HG03469 (cell line): Measurements from ENCODE around the gene TESMIN.

Experiments
- ATAC-seq: cut with Tn5 transposase; IDR thresholded peaks from one replicate; pipeline ENCODE4 v1.9.1; 2021; ENCODE audit warnings: mild to moderate bottlenecking, moderate library complexity, moderate number of reproducible peaks; ENCODE audit not compliant: unreplicated experiment

The TESMIN gene

GRCh38 chr11:68763181-68763721 lies 11.9 kb upstream of the TESMIN start:
- ATAC-seq: no peak

GRCh38 chr11:68762481-68762880 lies 11.2 kb upstream of the TESMIN start:
- no peak for ATAC-seq

GRCh38 chr11:68761801-68762200 lies 10.5 kb upstream of the TESMIN start:
- no peak for ATAC-seq

GRCh38 chr11:68759991-68760390 lies 8.7 kb upstream of the TESMIN start:
- no peak for ATAC-seq

- ATAC-seq: no peak
Observed at GRCh38 chr11:68757711-68758110, 6.4 kb upstream of the TESMIN start.

GRCh38 chr11:68756171-68756766 lies 4.9 kb upstream of the TESMIN start:
- no peak for ATAC-seq

- no peak for ATAC-seq
Observed at GRCh38 chr11:68753300-68753699, 2.0 kb upstream of the TESMIN start.

- no peak for ATAC-seq
Observed at GRCh38 chr11:68751004-68751325, 355 bp downstream of the TESMIN start.

- ATAC-seq: no peak
Observed at GRCh38 chr11:68750195-68751003, 921 bp downstream of the TESMIN start.

- no peak for ATAC-seq
Observed at GRCh38 chr11:68749229-68750123, 1.8 kb downstream of the TESMIN start.

- no peak for ATAC-seq
Observed at GRCh38 chr11:68748061-68748460, 3.3 kb downstream of the TESMIN start.

GRCh38 chr11:68743539-68743938 lies 7.8 kb downstream of the TESMIN start:
- no peak for ATAC-seq

- ATAC-seq: no peak
Observed at GRCh38 chr11:68741463-68741862, 9.9 kb downstream of the TESMIN start.

GRCh38 chr11:68735646-68736045 lies 15.7 kb downstream of the TESMIN start:
- no peak for ATAC-seq

GRCh38 chr11:68735125-68735524 lies 16.2 kb downstream of the TESMIN start:
- no peak for ATAC-seq

GRCh38 chr11:68734111-68734510 lies 17.2 kb downstream of the TESMIN start:
- no peak for ATAC-seq

GRCh38 chr11:68727783-68728182 lies 23.5 kb downstream of the TESMIN start:
- no peak for ATAC-seq

GRCh38 chr11:68724293-68724692 lies 27.0 kb downstream of the TESMIN start:
- no peak for ATAC-seq

GRCh38 chr11:68722143-68722542 lies 29.2 kb downstream of the TESMIN start:
- no peak for ATAC-seq

- no peak for ATAC-seq
Observed at GRCh38 chr11:68721075-68721474, 30.2 kb downstream of the TESMIN start.

GRCh38 chr11:68715456-68716122 lies 35.7 kb downstream of the TESMIN start:
- ATAC-seq: no peak
